D341Med (cell line): ENCODE measurements around the gene NHLH1.

Experiments used
- DNase-seq: peaks from one replicate; pipeline ENCODE4 v3.0.0; 2012; ENCODE audit warnings: low spot score

The NHLH1 gene

GRCh38 chr1:160366731-160367515 is at the start of gene NHLH1:
NHLH1 (plus strand) TSS chr1:160367071; CDS start chr1:160370732, 3,661 bp downstream.
- peak; percentile 96 for DNase-seq

GRCh38 chr1:160322831-160323230 is 44.0 kb upstream of the NHLH1 start:
- no peak for DNase-seq

- DNase-seq = no peak
Observed at GRCh38 chr1:160325252-160325651, 41.6 kb upstream of the NHLH1 start.

- no peak for DNase-seq
Observed at GRCh38 chr1:160326418-160326817, 40.5 kb upstream of the NHLH1 start.

- DNase-seq = no peak
Observed at GRCh38 chr1:160328184-160328583, 38.7 kb upstream of the NHLH1 start.

GRCh38 chr1:160330119-160330518 is 36.8 kb upstream of the NHLH1 start:
- no peak for DNase-seq

- DNase-seq = no peak
Observed at GRCh38 chr1:160332516-160332915, 34.4 kb upstream of the NHLH1 start.

GRCh38 chr1:160338580-160338979 is 28.3 kb upstream of the NHLH1 start:
- DNase-seq = no peak

GRCh38 chr1:160340146-160340545 is 26.7 kb upstream of the NHLH1 start:
- no peak for DNase-seq

- no peak for DNase-seq
Observed at GRCh38 chr1:160340866-160341265, 26.0 kb upstream of the NHLH1 start.

- DNase-seq = no peak
Observed at GRCh38 chr1:160342526-160342925, 24.3 kb upstream of the NHLH1 start.

GRCh38 chr1:160342953-160343869 is 23.7 kb upstream of the NHLH1 start, which contains the start of the genes COPA and NCSTN:
COPA (minus strand) TSS chr1:160343250; CDS start chr1:160343170, 80 bp downstream.
NCSTN (plus strand) TSS chr1:160343383; CDS start chr1:160343397, 14 bp downstream.
- peak; percentile 95 for DNase-seq

- no peak for DNase-seq
Observed at GRCh38 chr1:160344241-160344640, 22.6 kb upstream of the NHLH1 start.

GRCh38 chr1:160344936-160345335 is 21.9 kb upstream of the NHLH1 start:
- DNase-seq = no peak

GRCh38 chr1:160346463-160346862 is 20.4 kb upstream of the NHLH1 start:
- DNase-seq = no peak

- no peak for DNase-seq
Observed at GRCh38 chr1:160346958-160347357, 19.9 kb upstream of the NHLH1 start.

- DNase-seq = no peak
Observed at GRCh38 chr1:160351629-160352028, 15.2 kb upstream of the NHLH1 start.

GRCh38 chr1:160352555-160352954 is 14.3 kb upstream of the NHLH1 start:
- DNase-seq = no peak

- peak; percentile 55 for DNase-seq
Observed at GRCh38 chr1:160353223-160353622, 13.6 kb upstream of the NHLH1 start.

- DNase-seq = peak; percentile 81
Observed at GRCh38 chr1:160354388-160354985, 12.4 kb upstream of the NHLH1 start.

- no peak for DNase-seq
Observed at GRCh38 chr1:160357286-160358002, 9.4 kb upstream of the NHLH1 start.

- DNase-seq = no peak
Observed at GRCh38 chr1:160358073-160358472, 8.8 kb upstream of the NHLH1 start.
